GM10248 (cell line): ENCODE measurements around the gene MTMR1.

Experiments
- CTCF ChIA-PET: fragments of 300-600 bp; sonication (Branson Sonifier 250); formaldehyde crosslinking; extraction: SDS; loops from one replicate; lab custom pipeline; 2021; ENCODE audit warnings: antibody characterized with exemption; lab: Yijun Ruan, JAX
- POLR2A ChIA-PET: fragments of 350-650 bp; sonication (Branson Sonifier 250); formaldehyde crosslinking; extraction: SDS; loops from one replicate; lab custom pipeline; 2020; ENCODE audit warnings: antibody characterized with exemption; lab: Yijun Ruan, JAX
- DNase-seq: peaks from one replicate; pipeline ENCODE4 v3.0.0; 2012; ENCODE audit errors: extremely low spot score
- CTCF ChIP-seq: IDR thresholded peaks from 2 replicates; pipeline ENCODE4 v1.5.1; 2012; ENCODE audit warnings: mild to moderate bottlenecking, low read depth; ENCODE audit errors: extremely low read depth, missing control alignments, control extremely low read depth

The MTMR1 gene

GRCh38 chrX:150805736-150806135 lies 112.5 kb downstream of the MTMR1 start:
- POLR2A ChIA-PET: no interaction called here
- no peak for TF ChIP-seq CTCF
- CTCF ChIA-PET: no interaction called here
- no peak for DNase-seq

DNA sequence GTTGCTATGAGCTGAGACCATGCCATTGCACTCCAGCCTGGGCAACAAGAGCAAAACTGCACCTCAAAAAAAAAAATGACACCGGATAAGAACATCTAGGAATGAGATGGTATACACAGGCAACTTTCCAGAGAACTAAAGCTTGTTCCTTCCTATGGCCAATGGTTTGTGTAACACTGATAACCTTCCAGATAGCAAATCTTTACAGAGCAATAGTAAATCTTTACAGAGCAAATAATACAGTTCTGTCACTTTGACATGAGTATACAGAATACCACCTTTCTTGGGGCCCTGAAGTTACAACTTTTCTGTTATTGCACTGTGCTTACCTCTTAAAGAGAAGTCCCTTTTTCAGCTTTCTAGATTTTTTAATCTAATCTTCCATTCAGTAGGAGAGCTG lies 113.6 kb downstream of the MTMR1 start:
- no peak for TF ChIP-seq CTCF
- no peak for DNase-seq
- CTCF ChIA-PET: no interaction called here
- POLR2A ChIA-PET: no interaction called here

DNA sequence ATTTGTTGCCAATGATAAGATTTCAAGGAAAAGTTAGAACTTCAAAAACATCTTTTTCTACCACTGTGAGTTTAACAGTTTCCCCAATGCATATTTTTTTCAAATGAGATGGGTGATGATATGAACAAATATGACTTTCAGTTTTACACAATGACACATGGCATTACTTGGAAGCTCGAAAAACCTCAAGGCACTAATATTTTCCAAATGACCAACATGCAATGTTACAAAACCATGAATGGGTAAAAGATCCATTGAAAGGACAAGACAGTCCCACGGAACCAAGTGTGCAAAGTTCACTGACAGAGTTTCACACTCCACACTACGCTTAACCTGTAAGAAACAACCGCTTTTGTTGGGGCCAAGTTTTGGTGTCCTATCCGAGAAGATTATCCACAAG lies 120.7 kb downstream of the MTMR1 start:
- POLR2A ChIA-PET: no interaction called here
- no peak for DNase-seq
- TF ChIP-seq CTCF: no peak

More for the DNA sequence above, 120.7 kb downstream of the MTMR1 start:
- CTCF ChIA-PET: no interaction called here
